GM12872 (cell line): Measurements from ENCODE around the gene CALB2.

Experiments used
- CTCF ChIP-seq: IDR thresholded peaks from 3 replicates; pipeline ENCODE4 v1.5.1; 2011; ENCODE audit warnings: low read depth, mild to moderate bottlenecking, low read length, moderate library complexity; ENCODE audit not compliant: insufficient read depth

The CALB2 gene

DNA sequence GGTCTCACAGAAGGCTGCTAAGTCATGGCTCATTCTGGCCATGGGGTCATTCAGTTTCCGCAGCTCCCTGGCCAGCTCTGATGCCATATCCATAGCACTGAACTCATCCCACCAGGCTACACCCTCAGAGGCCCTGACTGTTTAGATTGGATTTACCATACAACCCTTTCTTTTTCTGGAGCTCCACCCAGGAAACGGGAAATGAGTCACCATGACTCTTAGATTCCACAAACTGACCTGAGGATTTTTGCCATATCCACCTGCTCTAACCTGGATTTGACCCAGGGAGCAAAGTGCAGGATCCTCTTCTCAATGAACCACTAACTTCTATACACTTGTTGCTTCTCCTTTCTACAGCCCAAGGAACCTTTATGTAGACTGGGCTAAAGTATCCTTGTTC, 20.3 kb upstream of the CALB2 start:
- no peak for TF ChIP-seq CTCF

- no peak for TF ChIP-seq CTCF
These were observed 19.9 kb upstream of the CALB2 start for GRCh38 chr16:71338632-71339031.

DNA sequence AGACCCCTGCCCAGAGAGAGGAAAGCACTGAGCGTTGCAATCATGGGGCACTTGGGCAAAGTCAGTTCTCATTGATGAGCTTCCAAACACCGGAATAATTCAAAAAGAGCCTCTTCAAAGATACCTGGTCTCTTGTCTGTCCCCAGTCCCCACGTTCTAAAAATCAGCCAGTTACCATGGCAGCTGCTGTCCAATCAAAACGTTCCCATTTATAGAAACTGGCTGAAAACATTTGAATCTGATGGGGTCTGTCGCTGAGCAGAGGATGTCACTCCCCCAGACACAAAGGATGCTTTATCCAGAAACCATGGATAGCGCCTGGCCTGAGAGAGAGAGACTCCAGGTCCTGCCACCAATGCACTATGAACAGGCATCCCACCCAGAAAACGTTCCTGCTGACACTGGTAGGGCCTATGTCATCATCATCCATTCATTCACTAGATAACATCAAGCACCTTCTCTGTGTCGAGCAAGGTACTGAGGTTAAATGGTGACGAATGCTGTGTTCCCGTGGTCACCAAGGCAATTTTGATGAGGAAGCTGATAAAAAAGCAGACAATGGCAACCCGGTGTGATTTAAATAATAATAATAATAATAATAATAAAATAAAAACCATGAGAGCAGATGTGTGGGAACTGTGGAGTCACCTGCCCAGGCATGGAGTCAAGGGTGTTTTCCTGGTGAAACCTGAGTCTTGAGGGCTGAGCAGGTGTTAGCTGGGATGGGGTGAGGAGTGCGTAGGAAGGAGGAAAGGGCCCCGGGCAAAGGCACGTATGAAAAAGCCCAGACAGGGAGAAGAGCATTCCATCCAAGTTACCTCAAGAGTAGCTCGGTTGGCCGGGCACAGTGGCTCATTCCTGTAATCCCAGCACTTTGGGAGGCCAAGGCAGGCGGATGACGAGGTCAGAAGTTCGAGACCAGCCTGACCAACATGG, 19.0 kb upstream of the CALB2 start:
- no peak for TF ChIP-seq CTCF

GRCh38 chr16:71340406-71340805, 18.1 kb upstream of the CALB2 start:
- no peak for TF ChIP-seq CTCF

DNA sequence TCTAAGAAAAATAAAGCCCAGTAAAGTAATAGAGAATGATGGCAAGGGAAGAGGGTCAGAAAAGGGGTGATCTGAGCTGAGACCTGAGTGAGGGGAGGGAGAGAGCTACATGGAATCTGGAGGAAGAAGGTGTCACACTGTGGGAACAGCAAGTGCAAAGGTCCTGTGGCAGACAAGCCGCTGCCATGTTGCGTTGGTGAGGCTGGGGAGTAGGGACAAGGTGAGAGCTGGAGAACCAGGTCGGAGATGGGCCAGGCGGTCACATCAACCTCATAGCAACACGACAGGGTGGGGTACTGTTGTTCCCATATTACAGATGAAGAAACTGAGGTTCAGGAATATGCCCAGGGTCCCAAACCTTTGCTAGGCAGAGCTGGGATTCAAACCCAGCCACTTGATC, 16.6 kb upstream of the CALB2 start:
- no peak for TF ChIP-seq CTCF

- TF ChIP-seq CTCF = no peak
These were observed 15.4 kb upstream of the CALB2 start for GRCh38 chr16:71343078-71343477.

- TF ChIP-seq CTCF = no peak
These were observed 14.1 kb upstream of the CALB2 start for GRCh38 chr16:71344315-71344905.
